SK-N-SH (cell line): ENCODE results near the gene RPL10. TPM values are rescaled to one million over a fixed set of nuclear protein-coding genes. Genes with fewer than 3 reads are reported as not detected.

Experiments used
- CTCF ChIA-PET: fragments of 300-600, 350-600 bp; formaldehyde crosslinking; extraction: SDS; loops from one replicate; lab custom pipeline; 2021; lab: Yijun Ruan, JAX
- POLR2A ChIA-PET: fragments of 350-600 bp; sonication (Branson Sonifier 250); formaldehyde crosslinking; extraction: SDS; loops from one replicate; lab custom pipeline; 2020; ENCODE audit warnings: antibody characterized with exemption, inconsistent platforms; lab: Yijun Ruan, JAX
- DNase-seq: peaks from one replicate; pipeline ENCODE4 v3.0.0; 2012
- H2AFZ ChIP-seq: fragments of 200-600 bp; sonication (generic); 2 replicates; pipeline ENCODE4 v1.8.1; 2016; ENCODE audit warnings: antibody characterized with exemption, mild to moderate bottlenecking, low read depth
- H3F3A ChIP-seq: fragments of 200-600 bp; sonication (generic); replicated peaks from 2 replicates; pipeline ENCODE3; 2016; ENCODE audit warnings: antibody characterized with exemption, mild to moderate bottlenecking; ENCODE audit not compliant: insufficient read depth
- H3K27ac ChIP-seq, 2 experiments: fragments of 200-500 bp in 1 of 2; fragments of 200-600 bp in 1 of 2; sonication (Bioruptor generic) in 1 of 2; sonication (generic), shearing (Covaris generic) in 1 of 2; 2 replicates each; pipeline versions ENCODE4 v1.5.1 to v1.6.1; 2014 to 2016; ENCODE audit warnings: low read depth in 2 of 2, inconsistent platforms in 1 of 2, low read length in 1 of 2, mild to moderate bottlenecking in 1 of 2, mixed read lengths in 1 of 2
- H3K27me3 ChIP-seq: fragments of 200-600 bp; sonication (generic), shearing (Covaris generic); 2 replicates; pipeline ENCODE4 v1.6.1; 2016; ENCODE audit warnings: mixed run types; ENCODE audit not compliant: insufficient read depth
- H3K36me3 ChIP-seq, 2 experiments: fragments of 200-500 bp in 1 of 2; fragments of 200-600 bp in 1 of 2; sonication (Bioruptor generic) in 1 of 2; sonication (generic) in 1 of 2; replicated peaks in 1 of 2; 2 replicates each; pipeline versions ENCODE3 to v1.5.1; 2014 to 2016; ENCODE audit warnings: low read length in 1 of 2, mild to moderate bottlenecking in 1 of 2; ENCODE audit not compliant: insufficient read depth in 2 of 2, control insufficient read depth in 1 of 2
- H3K4me1 ChIP-seq, 2 experiments: fragments of 200-500 bp in 1 of 2; fragments of 200-600 bp in 1 of 2; sonication (Bioruptor generic) in 1 of 2; sonication (generic), shearing (Covaris generic) in 1 of 2; 2 replicates each; pipeline versions ENCODE4 v1.5.1 to v1.6.1; 2014 to 2016; ENCODE audit warnings: low read depth in 1 of 2, low read length in 1 of 2, mixed run types in 1 of 2; ENCODE audit not compliant: insufficient read depth in 2 of 2, control insufficient read depth in 1 of 2
- H3K4me2 ChIP-seq: fragments of 200-600 bp; sonication (generic), shearing (Covaris generic); 2 replicates; pipeline ENCODE4 v1.6.1; 2017; ENCODE audit warnings: mixed run types
- H3K4me3 ChIP-seq, 2 experiments: fragments of 200-500 bp in 1 of 2; fragments of 200-600 bp in 1 of 2; sonication (Bioruptor generic) in 1 of 2; sonication (generic), shearing (Covaris generic) in 1 of 2; 2 replicates each; pipeline versions ENCODE4 v1.5.1 to v1.8.1; 2014 to 2016; ENCODE audit warnings: low read depth in 2 of 2, inconsistent platforms in 1 of 2, low read length in 1 of 2, mild to moderate bottlenecking in 1 of 2, mixed read lengths in 1 of 2, moderate library complexity in 1 of 2
- H3K79me2 ChIP-seq: fragments of 200-600 bp; sonication (generic); 2 replicates; pipeline ENCODE4 v1.8.1; 2017; ENCODE audit warnings: mild to moderate bottlenecking; ENCODE audit not compliant: insufficient read depth
- H3K9ac ChIP-seq: fragments of 200-600 bp; sonication (generic); 2 replicates; pipeline ENCODE4 v1.6.1; 2017; ENCODE audit warnings: mixed run types
- H3K9me2 ChIP-seq: fragments of 200-600 bp; sonication (generic); 2 replicates; pipeline ENCODE4 v1.6.1; 2017; ENCODE audit warnings: mixed run types
- H3K9me3 ChIP-seq: fragments of 200-600 bp; sonication (generic); 2 replicates; pipeline ENCODE4 v1.6.1; 2017; ENCODE audit warnings: mixed run types, mild to moderate bottlenecking, moderate library complexity
- H4K20me1 ChIP-seq: fragments of 200-600 bp; sonication (generic); 2 replicates; pipeline ENCODE4 v1.6.1; 2017; ENCODE audit warnings: mild to moderate bottlenecking, mixed run types; ENCODE audit not compliant: insufficient read depth
- ELF1 ChIP-seq: IDR thresholded peaks from 2 replicates; pipeline ENCODE4 v1.4.0; 2012
- EZH2phosphoT487 ChIP-seq: fragments of 200-600 bp; sonication (generic); IDR thresholded peaks from 2 replicates; pipeline ENCODE4 v1.6.1; 2017; ENCODE audit warnings: low read depth, mixed run types, mild to moderate bottlenecking, antibody characterized with exemption, moderate library complexity, borderline replicate concordance
- FOSL2 ChIP-seq: IDR thresholded peaks from 2 replicates; pipeline ENCODE4 v1.4.0; 2012; ENCODE audit warnings: low read depth, mild to moderate bottlenecking, moderate library complexity, borderline replicate concordance
- FOXM1 ChIP-seq: IDR thresholded peaks from 2 replicates; pipeline ENCODE4 v1.4.0; 2012; ENCODE audit warnings: low read depth, mild to moderate bottlenecking
- GATA2 ChIP-seq: sonication (generic); formaldehyde crosslinking; IDR thresholded peaks from 2 replicates; pipeline ENCODE4 v1.5.0; 2020; ENCODE audit warnings: mild to moderate bottlenecking, missing genetic modification reagents
- JUND ChIP-seq: IDR thresholded peaks from 2 replicates; pipeline ENCODE4 v1.4.0; 2012
- MEF2A ChIP-seq: IDR thresholded peaks from 2 replicates; pipeline ENCODE4 v1.4.0; 2012; ENCODE audit warnings: low read depth, borderline replicate concordance
- MXI1 ChIP-seq: IDR thresholded peaks from 2 replicates; pipeline ENCODE4 v1.6.1; 2012; ENCODE audit warnings: mild to moderate bottlenecking, low read depth, low read length, improper control_type of control experiment
- NFIC ChIP-seq: IDR thresholded peaks from 2 replicates; pipeline ENCODE4 v1.4.0; 2012; ENCODE audit warnings: borderline replicate concordance
- NRF1 ChIP-seq: IDR thresholded peaks from 2 replicates; pipeline ENCODE4 v1.6.1; 2012; ENCODE audit warnings: low read depth, mild to moderate bottlenecking, low read length
- RAD21 ChIP-seq: IDR thresholded peaks from 2 replicates; pipeline ENCODE4 v1.6.1; 2012; ENCODE audit warnings: mild to moderate bottlenecking, low read length
- RCOR1 ChIP-seq: fragments of 150-350 bp; IDR thresholded peaks from 2 replicates; pipeline ENCODE4 v1.6.1; 2017; ENCODE audit warnings: antibody characterized with exemption, low read length
- RFX5 ChIP-seq: IDR thresholded peaks from 2 replicates; pipeline ENCODE4 v1.6.1; 2012; ENCODE audit warnings: mild to moderate bottlenecking, improper control_type of control experiment, low read length
- RXRA ChIP-seq: IDR thresholded peaks from 2 replicates; pipeline ENCODE4 v1.4.0; 2012; ENCODE audit warnings: low read depth, mild to moderate bottlenecking, borderline replicate concordance
- SIN3A ChIP-seq: IDR thresholded peaks from 2 replicates; pipeline ENCODE4 v1.6.1; 2012; ENCODE audit warnings: low read depth, mild to moderate bottlenecking, low read length, moderate library complexity, borderline replicate concordance
- SMC3 ChIP-seq: IDR thresholded peaks from 2 replicates; pipeline ENCODE4 v1.6.1; 2012; ENCODE audit warnings: low read depth, low read length, improper control_type of control experiment
- TAF1 ChIP-seq: IDR thresholded peaks from 2 replicates; pipeline ENCODE4 v1.6.1; 2012; ENCODE audit warnings: low read depth, mild to moderate bottlenecking, low read length, moderate library complexity, borderline replicate concordance
- TCF12 ChIP-seq: IDR thresholded peaks from 2 replicates; pipeline ENCODE4 v1.4.0; 2012
- whole genome bisulfite sequencing: methylation state at CpG from one replicate; pipeline ENCODE4 v1.1.6; 2017; ENCODE audit warnings: low lambda C conversion rate; 5-methylcytosine and 5-hydroxymethylcytosine counted together
- polyA plus RNA-seq, 3 experiments: library from polyadenylated mRNA; depleted of rRNA; stranded (reverse); fragments of >200 nt; gene quantifications; 2 replicates each; pipeline ENCODE4 v1.2.3, GENCODE V29; 2012
- TF ChIP-seq, protein P1 (sequence below): fragments of 200-600 bp; sonication (generic); IDR thresholded peaks from 2 replicates; pipeline ENCODE4 v1.6.1; 2017; ENCODE audit warnings: antibody characterized with exemption, mild to moderate bottlenecking, moderate library complexity
- TF ChIP-seq, protein P2 (sequence below): fragments of 150-350 bp; IDR thresholded peaks from 2 replicates; pipeline ENCODE4 v1.6.1; 2016; ENCODE audit warnings: mild to moderate bottlenecking, low read depth, low read length
- TF ChIP-seq, protein P3 (sequence below): IDR thresholded peaks from 2 replicates; pipeline ENCODE4 v1.4.0; 2012; ENCODE audit warnings: low read depth
- TF ChIP-seq, protein P4 (sequence below): fragments of 150-350 bp; IDR thresholded peaks from 2 replicates; pipeline ENCODE4 v1.6.1; 2017; ENCODE audit warnings: antibody characterized with exemption, low read length, low read depth, borderline replicate concordance
- TF ChIP-seq, protein P5 (sequence below): IDR thresholded peaks from 2 replicates; pipeline ENCODE4 v1.4.0; 2012; ENCODE audit warnings: low read depth, borderline replicate concordance

Gene RPL10
- polyA plus RNA-seq, 1 of the 3 experiments (the other 2 are of a cell fraction), result 4,562 TPM

DNA sequence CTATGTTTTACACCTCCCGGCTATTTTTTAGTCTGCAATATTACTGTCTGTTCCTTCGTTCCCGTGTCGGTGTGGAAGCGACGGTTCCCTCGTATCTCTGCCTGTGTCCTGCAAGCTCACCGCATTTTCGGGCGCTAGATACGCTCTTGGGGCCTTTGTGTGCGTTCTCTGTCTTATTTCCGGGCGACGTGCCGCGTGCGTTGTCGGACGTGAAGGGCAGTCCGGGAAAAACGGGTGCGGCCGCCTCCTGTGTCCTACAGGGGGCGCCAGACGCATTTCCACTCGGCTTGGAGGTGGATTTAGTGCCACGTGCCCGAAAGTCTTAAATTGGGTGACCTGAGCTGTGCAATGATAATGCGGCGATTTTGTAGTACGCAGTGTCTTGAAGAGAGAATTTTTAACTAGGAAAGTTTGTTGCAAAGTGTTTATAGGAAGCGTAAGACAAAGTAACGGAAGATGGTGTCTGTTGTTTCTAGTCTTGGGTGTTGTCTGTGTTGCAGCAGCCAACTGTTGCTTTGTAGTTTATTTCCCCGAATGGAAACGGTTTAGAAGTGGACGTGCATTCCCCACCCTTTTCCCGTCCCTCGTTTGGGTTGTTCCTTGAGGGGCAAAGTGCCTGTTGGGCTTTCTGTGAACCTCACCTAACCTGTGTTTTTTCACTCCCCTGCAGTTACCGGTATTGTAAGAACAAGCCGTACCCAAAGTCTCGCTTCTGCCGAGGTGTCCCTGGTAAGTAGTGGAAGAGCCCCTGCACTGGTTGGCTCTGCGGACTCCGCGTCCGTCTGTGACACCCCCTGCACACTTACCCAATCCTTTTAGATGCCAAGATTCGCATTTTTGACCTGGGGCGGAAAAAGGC is 720 bp downstream of the RPL10 start:
- Histone ChIP-seq H3K4me3 (peak overlapping the region; percentile 81), H3K4me2 (peak overlapping the region; percentile 77), H3K9me2 (no peaks in the 10 kb centered on the region), H3K27me3 (no peaks in the 10 kb centered on the region), H4K20me1 (peaks cover 34% of the 10 kb centered on the region), H3F3A (peaks cover 41% of the 10 kb centered on the region), H3K36me3 (peaks cover 16 to 18% of the 10 kb centered on the region in 2 experiments), H3K27ac (peak overlapping the region; percentile 95 to 96), H3K4me1 (peaks cover 0 to 6% of the 10 kb centered on the region in 2 experiments; a peak in 1 of 4 replicates), H3K9me3 (no peaks in the 10 kb centered on the region), H3K9ac (peak overlapping the region; percentile 100), H2AFZ (no peak overlapping the region), H3K79me2 (peaks cover 22% of the 10 kb centered on the region)
- TF ChIP-seq MEF2A (no peak), TCF12 (no peak), RCOR1 (no peak), RXRA (no peak), TAF1 (no peak), NRF1 (no peak), RFX5 (no peak), EZH2phosphoT487 (no peak), SMC3 (peak; percentile 37; the same call in 1 of the 2 replicates), SIN3A (no peak), ELF1 (no peak), FOXM1 (no peak), MXI1 (peak; percentile 96), JUND (no peak), RAD21 (peak; percentile 50), GATA2 (CRISPR knock-in tag) (no peak), FOSL2 (no peak), NFIC (no peak)
- TF ChIP-seq, protein P1, sequence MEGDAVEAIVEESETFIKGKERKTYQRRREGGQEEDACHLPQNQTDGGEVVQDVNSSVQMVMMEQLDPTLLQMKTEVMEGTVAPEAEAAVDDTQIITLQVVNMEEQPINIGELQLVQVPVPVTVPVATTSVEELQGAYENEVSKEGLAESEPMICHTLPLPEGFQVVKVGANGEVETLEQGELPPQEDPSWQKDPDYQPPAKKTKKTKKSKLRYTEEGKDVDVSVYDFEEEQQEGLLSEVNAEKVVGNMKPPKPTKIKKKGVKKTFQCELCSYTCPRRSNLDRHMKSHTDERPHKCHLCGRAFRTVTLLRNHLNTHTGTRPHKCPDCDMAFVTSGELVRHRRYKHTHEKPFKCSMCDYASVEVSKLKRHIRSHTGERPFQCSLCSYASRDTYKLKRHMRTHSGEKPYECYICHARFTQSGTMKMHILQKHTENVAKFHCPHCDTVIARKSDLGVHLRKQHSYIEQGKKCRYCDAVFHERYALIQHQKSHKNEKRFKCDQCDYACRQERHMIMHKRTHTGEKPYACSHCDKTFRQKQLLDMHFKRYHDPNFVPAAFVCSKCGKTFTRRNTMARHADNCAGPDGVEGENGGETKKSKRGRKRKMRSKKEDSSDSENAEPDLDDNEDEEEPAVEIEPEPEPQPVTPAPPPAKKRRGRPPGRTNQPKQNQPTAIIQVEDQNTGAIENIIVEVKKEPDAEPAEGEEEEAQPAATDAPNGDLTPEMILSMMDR, result peak; percentile 78
- TF ChIP-seq, protein P2, sequence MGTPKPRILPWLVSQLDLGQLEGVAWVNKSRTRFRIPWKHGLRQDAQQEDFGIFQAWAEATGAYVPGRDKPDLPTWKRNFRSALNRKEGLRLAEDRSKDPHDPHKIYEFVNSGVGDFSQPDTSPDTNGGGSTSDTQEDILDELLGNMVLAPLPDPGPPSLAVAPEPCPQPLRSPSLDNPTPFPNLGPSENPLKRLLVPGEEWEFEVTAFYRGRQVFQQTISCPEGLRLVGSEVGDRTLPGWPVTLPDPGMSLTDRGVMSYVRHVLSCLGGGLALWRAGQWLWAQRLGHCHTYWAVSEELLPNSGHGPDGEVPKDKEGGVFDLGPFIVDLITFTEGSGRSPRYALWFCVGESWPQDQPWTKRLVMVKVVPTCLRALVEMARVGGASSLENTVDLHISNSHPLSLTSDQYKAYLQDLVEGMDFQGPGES, result no peak
- TF ChIP-seq, protein P3, sequence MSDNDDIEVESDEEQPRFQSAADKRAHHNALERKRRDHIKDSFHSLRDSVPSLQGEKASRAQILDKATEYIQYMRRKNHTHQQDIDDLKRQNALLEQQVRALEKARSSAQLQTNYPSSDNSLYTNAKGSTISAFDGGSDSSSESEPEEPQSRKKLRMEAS, result peak; percentile 93
- TF ChIP-seq, protein P4, sequence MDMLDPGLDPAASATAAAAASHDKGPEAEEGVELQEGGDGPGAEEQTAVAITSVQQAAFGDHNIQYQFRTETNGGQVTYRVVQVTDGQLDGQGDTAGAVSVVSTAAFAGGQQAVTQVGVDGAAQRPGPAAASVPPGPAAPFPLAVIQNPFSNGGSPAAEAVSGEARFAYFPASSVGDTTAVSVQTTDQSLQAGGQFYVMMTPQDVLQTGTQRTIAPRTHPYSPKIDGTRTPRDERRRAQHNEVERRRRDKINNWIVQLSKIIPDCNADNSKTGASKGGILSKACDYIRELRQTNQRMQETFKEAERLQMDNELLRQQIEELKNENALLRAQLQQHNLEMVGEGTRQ, result no peak
- TF ChIP-seq, protein P5, sequence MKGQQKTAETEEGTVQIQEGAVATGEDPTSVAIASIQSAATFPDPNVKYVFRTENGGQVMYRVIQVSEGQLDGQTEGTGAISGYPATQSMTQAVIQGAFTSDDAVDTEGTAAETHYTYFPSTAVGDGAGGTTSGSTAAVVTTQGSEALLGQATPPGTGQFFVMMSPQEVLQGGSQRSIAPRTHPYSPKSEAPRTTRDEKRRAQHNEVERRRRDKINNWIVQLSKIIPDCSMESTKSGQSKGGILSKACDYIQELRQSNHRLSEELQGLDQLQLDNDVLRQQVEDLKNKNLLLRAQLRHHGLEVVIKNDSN, result peak; percentile 47; the same call in 1 of the 2 replicates
- ChIA-PET CTCF (interaction anchor here (0.7 to 2.5 kb wide), 13 partner anchors 10 to 144 kb away, joined by 3 to 10 read pairs (median 4); partner anchors contain the start of genes ATP6AP1, DNASE1L1, LAGE3 and UBL4A), POLR2A (interaction anchor here (1.0 to 3.3 kb wide), 16 partner anchors 11 to 134 kb away, joined by 3 to 25 read pairs (median 5); partner anchors contain the start of genes ATP6AP1, DNASE1L1, FAM50A and LAGE3)
- peak; percentile 62 for DNase-seq
- 23% methylated on average over 49 of the region's 49 CpGs for WGBS
